ENCODE measurements around the gene CECR2.

GRCh38 chr22:17554814-17555213 is 185.6 kb downstream of the CECR2 start:
- TF ChIP-seq ZNF274 (IDR thresholded peaks at IDR 0.05; ENCODE audit: low read depth, low read length) (no peak), YY1 (IDR thresholded peaks at IDR 0.05; ENCODE audit: insufficient read depth, insufficient read length) (no peak)
